IPS DF 6.9 (cell line): ENCODE data around the gene NTN3.
"Not testable (repeated sequence)": the region's sequence is repeated elsewhere in the genome, so short reads cannot be mapped to it uniquely, and the experiment has no call there.

Experiments used
- DNase-seq: peaks from one replicate; pipeline ENCODE4 v3.0.0-alpha.2; 2013; ENCODE audit warnings: low read depth, low spot score
- H3K27ac ChIP-seq: one replicate; pipeline ENCODE4 v1.5.1; 2013; ENCODE audit warnings: low read length, control low read depth
- H3K27me3 ChIP-seq: 2 replicates; pipeline ENCODE4 v1.6.1; 2013; ENCODE audit warnings: mild to moderate bottlenecking, low read length; ENCODE audit not compliant: control insufficient read depth, insufficient read depth
- H3K36me3 ChIP-seq: 2 replicates; pipeline ENCODE4 v1.6.1; 2013; ENCODE audit warnings: low read length; ENCODE audit not compliant: control insufficient read depth, insufficient read depth
- H3K4me1 ChIP-seq: 2 replicates; pipeline ENCODE4 v1.6.1; 2013; ENCODE audit warnings: low read length; ENCODE audit not compliant: control insufficient read depth, insufficient read depth
- H3K4me3 ChIP-seq: 2 replicates; pipeline ENCODE4 v1.5.1; 2013; ENCODE audit warnings: mild to moderate bottlenecking, low read length
- H3K9me3 ChIP-seq: 2 replicates; pipeline ENCODE4 v1.6.1; 2013; ENCODE audit warnings: low read length, inconsistent platforms; ENCODE audit not compliant: control insufficient read depth, insufficient read depth
- WGBS: extraction: QIAGEN DNeasy Blood & Tissue Kit; methylation state at CpG from one replicate; pipeline ENCODE4 v1.1.7; 2013; ENCODE audit warnings: mixed read lengths, missing lambda C conversion rate; ENCODE audit not compliant: insufficient read length, insufficient coverage; 5-methylcytosine and 5-hydroxymethylcytosine counted together

Gene NTN3

GRCh38 chr16:2429034-2429770, 41.9 kb upstream of the NTN3 start, which contains the start of gene CCNF:
CCNF (plus strand) TSS chr16:2429447; CDS start chr16:2429482, 35 bp downstream.
- H3K27me3 ChIP-seq: no peaks in the 10 kb centered on the region
- peak; percentile 92 for DNase-seq
- no peaks in the 10 kb centered on the region for H3K4me1 ChIP-seq
- no peak within 1 kb of the TSS for H3K27ac ChIP-seq
- H3K36me3 ChIP-seq: peaks cover 6% of the 10 kb centered on the region
- no peaks in the 10 kb centered on the region for H3K9me3 ChIP-seq
- no CpG with 5 or more reads among the region's 103 CpGs for WGBS
- peak within 1 kb of the TSS; percentile 72 for H3K4me3 ChIP-seq

- Histone ChIP-seq H3K36me3 (peaks cover 6% of the 10 kb centered on the region), H3K9me3 (no peaks in the 10 kb centered on the region), H3K4me3 (peak overlapping the region; percentile 72), H3K27me3 (no peaks in the 10 kb centered on the region), H3K4me1 (no peaks in the 10 kb centered on the region), H3K27ac (no peak overlapping the region)
- no CpG with 5 or more reads among the region's 46 CpGs for whole genome bisulfite sequencing
- DNase-seq: no peak
These were observed 41.1 kb upstream of the NTN3 start for GRCh38 chr16:2429771-2430663.

- H3K4me3 ChIP-seq: no peak overlapping the region
- no CpG with 5 or more reads among the region's 6 CpGs for WGBS
- no peaks in the 10 kb centered on the region for H3K27me3 ChIP-seq
- no peaks in the 10 kb centered on the region for H3K4me1 ChIP-seq
- H3K9me3 ChIP-seq: no peaks in the 10 kb centered on the region
- no peak for DNase-seq
- H3K27ac ChIP-seq: no peak overlapping the region
- peaks cover 9% of the 10 kb centered on the region for H3K36me3 ChIP-seq
These were observed 38.8 kb upstream of the NTN3 start for GRCh38 chr16:2432286-2432685.

- Histone ChIP-seq H3K36me3 (peaks cover 10% of the 10 kb centered on the region), H3K27me3 (no peaks in the 10 kb centered on the region), H3K27ac (no peak overlapping the region), H3K9me3 (no peaks in the 10 kb centered on the region), H3K4me1 (no peaks in the 10 kb centered on the region), H3K4me3 (no peak overlapping the region)
- DNase-seq: no peak
- WGBS: no CpG with 5 or more reads among the region's 15 CpGs
These were observed 38.1 kb upstream of the NTN3 start for GRCh38 chr16:2432801-2433505.

- not testable (repeated sequence) for H3K27ac ChIP-seq, H3K4me1 ChIP-seq, H3K4me3 ChIP-seq, H3K9me3 ChIP-seq, H3K27me3 ChIP-seq, DNase-seq
- peaks cover 23% of the 10 kb centered on the region for H3K36me3 ChIP-seq
- WGBS: no CpG with 5 or more reads among the region's 4 CpGs
These were observed 35.9 kb upstream of the NTN3 start for GRCh38 chr16:2435236-2435635.

GRCh38 chr16:2436110-2436509, 35.0 kb upstream of the NTN3 start:
- Histone ChIP-seq H3K36me3 (peaks cover 27% of the 10 kb centered on the region), H3K9me3 (no peaks in the 10 kb centered on the region), H3K4me3 (no peak overlapping the region), H3K4me1 (no peaks in the 10 kb centered on the region), H3K27me3 (no peaks in the 10 kb centered on the region), H3K27ac (no peak overlapping the region)
- WGBS: no CpG with 5 or more reads among the region's 9 CpGs
- DNase-seq: no peak

- Histone ChIP-seq H3K4me1 (no peaks in the 10 kb centered on the region), H3K4me3 (no peak overlapping the region), H3K9me3 (no peaks in the 10 kb centered on the region), H3K36me3 (peaks cover 27% of the 10 kb centered on the region), H3K27ac (no peak overlapping the region), H3K27me3 (no peaks in the 10 kb centered on the region)
- WGBS: no CpG with 5 or more reads among the region's 24 CpGs
- no peak for DNase-seq
These were observed 33.9 kb upstream of the NTN3 start for GRCh38 chr16:2437032-2437790.

GRCh38 chr16:2438121-2438520, 33.0 kb upstream of the NTN3 start:
- Histone ChIP-seq H3K4me1 (no peaks in the 10 kb centered on the region), H3K4me3 (no peak overlapping the region), H3K36me3 (peaks cover 22% of the 10 kb centered on the region), H3K27me3 (no peaks in the 10 kb centered on the region), H3K27ac (no peak overlapping the region), H3K9me3 (no peaks in the 10 kb centered on the region)
- WGBS: no CpG with 5 or more reads among the region's 14 CpGs
- DNase-seq: no peak

- H3K27ac ChIP-seq: no peak overlapping the region
- WGBS: no CpG with 5 or more reads among the region's 11 CpGs
These were observed 31.5 kb upstream of the NTN3 start for GRCh38 chr16:2439598-2439997.

More at GRCh38 chr16:2439598-2439997, 31.5 kb upstream of the NTN3 start:
- Histone ChIP-seq H3K36me3 (peaks cover 22% of the 10 kb centered on the region), H3K27me3 (no peaks in the 10 kb centered on the region), H3K4me3 (no peak overlapping the region), H3K9me3 (no peaks in the 10 kb centered on the region), H3K4me1 (no peaks in the 10 kb centered on the region)
- DNase-seq: no peak
